ENCODE measurements around the gene THSD4.

The THSD4 gene

GRCh38 chr15:71712182-71712581 lies 596.9 kb downstream of the THSD4 start:
- Histone ChIP-seq H3K9ac (ENCODE audit: low read length) (peak overlapping the region; percentile 52), H3K14ac (ENCODE audit: low read length in 2 of 2) (no peak overlapping the region), H3K4me3 (ENCODE audit: insufficient read depth in 1 of 2, low read depth in 1 of 2, low read length in 2 of 2) (peak overlapping the region in 1 of 2 experiments; percentile 38), H2AK5ac (ENCODE audit: low read length, severe bottlenecking) (no peak overlapping the region), H3K27ac (ENCODE audit: low read length, poor library complexity, severe bottlenecking) (no peak overlapping the region), H2BK12ac (ENCODE audit: low read length in 2 of 2) (no peak overlapping the region), H3K4ac (ENCODE audit: low read depth in 1 of 2, low read length in 2 of 2) (no peak overlapping the region), H3K27me3 (ENCODE audit: control insufficient read depth in 1 of 2, insufficient read depth in 1 of 2, low read length in 2 of 2) (no peaks in the 10 kb centered on the region), H3K23ac (ENCODE audit: low read length in 2 of 2) (no peak overlapping the region), H3K18ac (ENCODE audit: low read depth in 1 of 2, low read length in 2 of 2) (no peak overlapping the region), H4K91ac (ENCODE audit: low read length) (no peak overlapping the region), H4K8ac (ENCODE audit: low read length) (no peak overlapping the region), H2BK120ac (ENCODE audit: low read depth, low read length) (no peak overlapping the region), H3K9me3 (ENCODE audit: control insufficient read depth, low read length) (no peaks in the 10 kb centered on the region), H3K4me1 (ENCODE audit: control insufficient read depth, insufficient read depth, low read depth, low read length) (peaks cover 4% of the 10 kb centered on the region), H2BK15ac (ENCODE audit: low read depth, poor library complexity, severe bottlenecking) (no peak overlapping the region), H2BK5ac (ENCODE audit: low read depth, low read length, poor library complexity, severe bottlenecking) (no peak overlapping the region), H2AFZ (ENCODE audit: low read depth, low read length) (no peak overlapping the region), H3K4me2 (ENCODE audit: low read length, poor library complexity, severe bottlenecking) (no peak overlapping the region), H3K36me3 (ENCODE audit: control insufficient read depth in 1 of 2, insufficient read depth in 2 of 2, low read depth in 1 of 2, low read length in 2 of 2) (no peaks in the 10 kb centered on the region), H3K79me1 (replicated peaks; ENCODE audit: low read length, poor library complexity, severe bottlenecking) (peaks cover 2% of the 10 kb centered on the region)
- DNase-seq: no peak

- Histone ChIP-seq H3K9me3 (ENCODE audit: control insufficient read depth, low read length) (no peaks in the 10 kb centered on the region), H3K36me3 (ENCODE audit: control insufficient read depth in 1 of 2, insufficient read depth in 2 of 2, low read depth in 1 of 2, low read length in 2 of 2) (no peaks in the 10 kb centered on the region), H2AFZ (ENCODE audit: low read depth, low read length) (no peak overlapping the region), H4K8ac (ENCODE audit: low read length) (no peak overlapping the region), H3K4me2 (ENCODE audit: low read length, poor library complexity, severe bottlenecking) (no peak overlapping the region), H3K23ac (ENCODE audit: low read length in 2 of 2) (no peak overlapping the region), H3K14ac (ENCODE audit: low read length in 2 of 2) (no peak overlapping the region), H3K27me3 (ENCODE audit: control insufficient read depth in 1 of 2, insufficient read depth in 1 of 2, low read length in 2 of 2) (no peaks in the 10 kb centered on the region), H2BK12ac (ENCODE audit: low read length in 2 of 2) (no peak overlapping the region), H3K4me3 (ENCODE audit: insufficient read depth in 1 of 2, low read depth in 1 of 2, low read length in 2 of 2) (no peak overlapping the region), H2BK120ac (ENCODE audit: low read depth, low read length) (no peak overlapping the region), H2BK5ac (ENCODE audit: low read depth, low read length, poor library complexity, severe bottlenecking) (no peak overlapping the region), H3K79me1 (replicated peaks; ENCODE audit: low read length, poor library complexity, severe bottlenecking) (peaks cover 2% of the 10 kb centered on the region), H4K91ac (ENCODE audit: low read length) (no peak overlapping the region), H3K9ac (ENCODE audit: low read length) (no peak overlapping the region), H2BK15ac (ENCODE audit: low read depth, poor library complexity, severe bottlenecking) (no peak overlapping the region), H3K4me1 (ENCODE audit: control insufficient read depth, insufficient read depth, low read depth, low read length) (peaks cover 4% of the 10 kb centered on the region), H3K27ac (ENCODE audit: low read length, poor library complexity, severe bottlenecking) (no peak overlapping the region), H2AK5ac (ENCODE audit: low read length, severe bottlenecking) (peak overlapping the region; percentile 5), H3K18ac (ENCODE audit: low read depth in 1 of 2, low read length in 2 of 2) (no peak overlapping the region), H3K4ac (ENCODE audit: low read depth in 1 of 2, low read length in 2 of 2) (no peak overlapping the region)
- no peak for DNase-seq
- 100% methylated on average over 1 of the region's 5 CpGs for WGBS
Observed at GRCh38 chr15:71713191-71713809, 598.0 kb downstream of the THSD4 start.

DNA sequence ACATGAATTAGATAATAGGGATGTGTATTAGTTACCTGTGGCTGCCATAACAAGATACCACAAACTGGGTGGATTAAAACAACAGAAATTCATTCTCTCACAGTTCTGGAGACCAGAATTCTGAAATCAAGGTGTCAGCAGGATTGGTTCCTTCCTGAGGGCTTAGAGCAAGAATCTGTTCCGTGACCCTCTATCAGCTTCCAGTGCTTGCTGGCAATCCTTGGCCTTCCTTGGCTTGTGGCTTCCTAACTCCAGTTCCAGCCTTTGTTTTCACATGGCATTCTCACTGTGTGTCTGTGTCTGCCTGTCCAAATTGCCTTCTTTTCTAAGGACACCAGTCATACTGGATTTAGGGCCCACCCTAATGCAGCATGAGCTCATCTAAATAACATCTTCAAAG lies 600.6 kb downstream of the THSD4 start:
- Histone ChIP-seq H3K79me1 (replicated peaks; ENCODE audit: low read length, poor library complexity, severe bottlenecking) (no peaks in the 10 kb centered on the region), H3K14ac (ENCODE audit: low read length in 2 of 2) (no peak overlapping the region), H2BK15ac (ENCODE audit: low read depth, poor library complexity, severe bottlenecking) (no peak overlapping the region), H4K91ac (ENCODE audit: low read length) (no peak overlapping the region), H2AK5ac (ENCODE audit: low read length, severe bottlenecking) (peak overlapping the region; percentile 53), H3K4me1 (ENCODE audit: control insufficient read depth, insufficient read depth, low read depth, low read length) (peaks cover 2% of the 10 kb centered on the region), H3K27me3 (ENCODE audit: control insufficient read depth in 1 of 2, insufficient read depth in 1 of 2, low read length in 2 of 2) (no peaks in the 10 kb centered on the region), H3K18ac (ENCODE audit: low read depth in 1 of 2, low read length in 2 of 2) (no peak overlapping the region), H3K23ac (ENCODE audit: low read length in 2 of 2) (no peak overlapping the region), H3K27ac (ENCODE audit: low read length, poor library complexity, severe bottlenecking) (no peak overlapping the region), H2BK5ac (ENCODE audit: low read depth, low read length, poor library complexity, severe bottlenecking) (no peak overlapping the region), H2BK120ac (ENCODE audit: low read depth, low read length) (no peak overlapping the region), H3K9ac (ENCODE audit: low read length) (no peak overlapping the region), H2BK12ac (ENCODE audit: low read length in 2 of 2) (no peak overlapping the region), H3K4me3 (ENCODE audit: insufficient read depth in 1 of 2, low read depth in 1 of 2, low read length in 2 of 2) (no peak overlapping the region), H3K9me3 (ENCODE audit: control insufficient read depth, low read length) (no peaks in the 10 kb centered on the region), H3K4ac (ENCODE audit: low read depth in 1 of 2, low read length in 2 of 2) (no peak overlapping the region), H2AFZ (ENCODE audit: low read depth, low read length) (no peak overlapping the region), H3K36me3 (ENCODE audit: control insufficient read depth in 1 of 2, insufficient read depth in 2 of 2, low read depth in 1 of 2, low read length in 2 of 2) (no peaks in the 10 kb centered on the region), H3K4me2 (ENCODE audit: low read length, poor library complexity, severe bottlenecking) (no peak overlapping the region), H4K8ac (ENCODE audit: low read length) (no peak overlapping the region)
- WGBS: 98% methylated on average over 1 of the region's 1 CpG
- no peak for DNase-seq

DNA sequence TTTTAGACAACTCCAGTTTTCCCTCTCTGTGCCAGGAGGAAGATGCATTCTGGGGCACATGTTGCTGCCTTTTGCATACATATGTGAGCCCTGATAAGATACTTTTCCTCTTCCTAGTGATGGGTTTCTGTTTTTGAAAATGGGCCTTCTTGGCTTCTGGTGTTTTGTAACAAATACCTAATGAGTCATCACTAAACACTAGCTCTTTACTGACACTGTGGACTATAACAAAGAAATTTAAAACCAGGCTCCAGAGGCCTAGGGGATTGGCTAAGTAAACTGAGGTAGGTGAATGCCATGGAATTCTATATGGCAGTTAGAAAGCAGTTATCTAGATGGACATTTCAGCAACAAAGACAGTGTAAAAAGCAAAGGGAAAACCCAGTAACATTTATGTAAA lies 601.7 kb downstream of the THSD4 start:
- DNase-seq: peak; percentile 50
- no peak overlapping the region for H3K4ac ChIP-seq (ENCODE audit: low read depth in 1 of 2, low read length in 2 of 2)

More for the DNA sequence above, 601.7 kb downstream of the THSD4 start:
- no peak overlapping the region for H3K27ac ChIP-seq (ENCODE audit: low read length, poor library complexity, severe bottlenecking)
- H4K91ac ChIP-seq (ENCODE audit: low read length): no peak overlapping the region
- H3K4me2 ChIP-seq (ENCODE audit: low read length, poor library complexity, severe bottlenecking): no peak overlapping the region
- no peaks in the 10 kb centered on the region for H3K9me3 ChIP-seq (ENCODE audit: control insufficient read depth, low read length)
- H3K79me1 ChIP-seq (replicated peaks; ENCODE audit: low read length, poor library complexity, severe bottlenecking): no peaks in the 10 kb centered on the region
- H3K36me3 ChIP-seq (ENCODE audit: control insufficient read depth in 1 of 2, insufficient read depth in 2 of 2, low read depth in 1 of 2, low read length in 2 of 2): no peaks in the 10 kb centered on the region
- H2BK12ac ChIP-seq (ENCODE audit: low read length in 2 of 2): no peak overlapping the region
- H3K4me3 ChIP-seq (ENCODE audit: insufficient read depth in 1 of 2, low read depth in 1 of 2, low read length in 2 of 2): no peak overlapping the region
- no peak overlapping the region for H2BK15ac ChIP-seq (ENCODE audit: low read depth, poor library complexity, severe bottlenecking)
- no peak overlapping the region for H2AK5ac ChIP-seq (ENCODE audit: low read length, severe bottlenecking)
- no peak overlapping the region for H2BK5ac ChIP-seq (ENCODE audit: low read depth, low read length, poor library complexity, severe bottlenecking)
- H3K27me3 ChIP-seq (ENCODE audit: control insufficient read depth in 1 of 2, insufficient read depth in 1 of 2, low read length in 2 of 2): no peaks in the 10 kb centered on the region
- no peak overlapping the region for H2AFZ ChIP-seq (ENCODE audit: low read depth, low read length)
- H3K23ac ChIP-seq (ENCODE audit: low read length in 2 of 2): no peak overlapping the region
- H3K9ac ChIP-seq (ENCODE audit: low read length): peak overlapping the region; percentile 69
- no peak overlapping the region for H2BK120ac ChIP-seq (ENCODE audit: low read depth, low read length)
- H3K18ac ChIP-seq (ENCODE audit: low read depth in 1 of 2, low read length in 2 of 2): no peak overlapping the region
- no peak overlapping the region for H4K8ac ChIP-seq (ENCODE audit: low read length)
- no peak overlapping the region for H3K14ac ChIP-seq (ENCODE audit: low read length in 2 of 2)
- peaks cover 2% of the 10 kb centered on the region for H3K4me1 ChIP-seq (ENCODE audit: control insufficient read depth, insufficient read depth, low read depth, low read length)
